GM19463 (cell line): Measurements from ENCODE around the gene TMEM140.
"Not testable (repeated sequence)": the region's sequence is repeated elsewhere in the genome, so short reads cannot be mapped to it uniquely, and the experiment has no call there.

Experiments
- ATAC-seq: cut with Tn5 transposase; IDR thresholded peaks from one replicate; pipeline ENCODE4 v1.9.1; 2021; ENCODE audit warnings: mild to moderate bottlenecking, moderate library complexity; ENCODE audit not compliant: unreplicated experiment

TMEM140 gene

DNA sequence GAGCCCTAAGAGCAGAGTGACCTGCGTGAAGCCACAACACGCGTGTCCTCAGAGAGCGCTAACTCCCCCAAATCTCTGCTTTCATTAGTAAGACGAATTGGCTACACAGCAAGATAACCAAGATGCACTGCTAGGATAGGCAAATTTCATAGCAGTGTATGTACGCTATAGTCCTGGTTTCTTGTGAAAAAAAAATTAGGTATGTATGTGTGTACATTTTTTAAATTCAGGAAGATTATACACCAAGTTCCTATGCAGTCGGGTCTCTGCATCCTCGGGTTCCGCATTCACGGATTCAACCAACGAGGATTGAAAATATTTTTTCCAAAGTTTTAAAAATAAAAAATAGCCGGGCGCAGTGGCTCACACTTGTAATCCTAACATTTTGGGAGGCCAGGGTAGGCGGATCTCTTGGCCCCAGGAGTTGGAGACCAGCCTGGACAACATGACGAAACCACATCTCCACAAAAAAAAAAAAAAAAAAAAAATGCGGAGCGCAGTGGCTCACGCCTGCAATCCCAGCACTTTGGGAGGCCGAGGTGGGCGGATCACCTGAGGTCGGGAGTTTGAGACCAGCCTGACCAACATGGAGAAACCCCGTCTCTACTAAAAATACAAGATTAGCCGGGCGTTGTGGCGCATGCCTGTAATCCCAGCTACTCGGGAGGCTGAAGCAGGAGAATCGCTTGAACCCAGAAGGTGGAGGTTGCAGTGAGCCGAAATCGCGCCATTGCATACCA, 64.2 kb downstream of the TMEM140 start:
- ATAC-seq: not testable (repeated sequence)

DNA sequence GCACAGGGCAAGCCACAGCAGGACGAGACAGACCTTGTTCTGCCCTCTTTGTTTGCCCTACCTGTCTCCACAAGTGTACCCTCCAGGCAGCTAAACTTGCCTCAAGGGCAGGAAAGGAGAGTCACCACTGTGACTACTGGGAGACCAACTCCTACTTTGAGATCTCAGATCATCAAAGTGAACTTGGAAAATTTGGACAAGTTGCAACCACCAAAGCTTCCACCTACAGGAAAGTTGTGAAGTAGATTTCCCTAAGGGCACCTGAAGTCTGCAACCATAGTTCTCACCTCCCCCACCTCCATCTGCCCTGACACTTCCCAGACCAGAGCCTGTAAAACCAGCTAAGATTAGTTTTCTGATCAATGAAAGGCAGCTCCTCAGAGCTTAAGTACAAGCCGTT, 66.0 kb downstream of the TMEM140 start:
- no peak for ATAC-seq

DNA sequence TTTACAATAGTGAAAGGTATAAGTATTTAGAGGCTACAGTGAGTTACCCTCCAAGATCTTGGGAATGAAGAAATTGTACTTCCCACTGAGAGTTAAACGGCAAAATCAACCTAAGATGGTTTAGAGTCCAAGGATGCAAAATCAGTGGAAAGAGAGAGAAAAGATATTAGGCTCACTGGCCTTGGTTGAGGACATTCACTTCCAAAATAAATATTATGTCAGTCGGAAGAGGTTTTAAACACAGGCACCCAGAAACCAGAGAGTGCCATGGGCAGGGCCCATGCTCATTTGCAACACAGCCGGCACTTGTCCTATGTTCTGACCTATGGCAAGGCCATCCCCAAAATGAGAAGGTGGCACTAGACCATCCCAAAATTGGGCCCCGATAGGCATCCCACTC, 67.3 kb downstream of the TMEM140 start:
- no peak for ATAC-seq

DNA sequence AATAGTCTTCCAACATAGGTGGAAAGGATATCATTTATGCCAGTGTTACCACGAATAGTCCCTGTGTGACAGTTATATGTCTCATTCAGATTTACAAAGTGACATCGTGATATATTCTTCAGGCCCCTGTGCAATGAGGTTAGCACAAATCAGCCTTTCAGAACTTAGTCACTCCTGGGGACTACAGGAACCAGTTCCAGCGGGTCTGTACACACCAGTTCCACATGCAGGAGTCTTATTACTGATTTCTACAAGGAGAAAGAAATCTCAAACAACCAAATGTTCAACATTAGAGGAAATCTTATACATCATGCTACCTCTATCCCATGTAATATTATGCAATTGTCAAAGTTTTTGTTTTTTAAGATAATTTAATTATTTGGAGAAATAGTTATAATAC, 67.8 kb downstream of the TMEM140 start:
- no peak for ATAC-seq
